Sigmoid colon (tissue), 7 donors: ENCODE data around the gene PRKAR2B. TPM values are rescaled to one million over a fixed set of nuclear protein-coding genes. Genes with fewer than 3 reads are reported as not detected.
"Not testable (repeated sequence)": the region's sequence is repeated elsewhere in the genome, so short reads cannot be mapped to it uniquely, and the experiment has no call there.

Source experiments
- DNase-seq: peaks from one replicate; pipeline ENCODE4 v3.0.0-alpha.2; 2019
- H3K27ac ChIP-seq, 4 donors: fragments of 200-600 bp; sonication (generic); one replicate each; pipeline ENCODE4 v1.5.1; 2016 to 2019; ENCODE audit warnings: mild to moderate bottlenecking in 1 of 4
- H3K27me3 ChIP-seq, 3 donors: fragments of 200-600 bp; sonication (generic); one replicate each; pipeline ENCODE4 v1.5.1; 2019; ENCODE audit warnings: mild to moderate bottlenecking in 1 of 3
- H3K36me3 ChIP-seq, 4 donors: fragments of 200-600 bp; sonication (generic); one replicate each; pipeline ENCODE4 v1.5.1; 2016 to 2019
- H3K4me1 ChIP-seq, 4 donors: fragments of 200-600 bp; sonication (generic); one replicate each; pipeline ENCODE4 v1.5.1; 2017 to 2019
- H3K4me3 ChIP-seq, 4 donors: fragments of 200-600 bp; sonication (generic); one replicate each; pipeline ENCODE4 v1.5.1; 2017 to 2019; ENCODE audit warnings: mild to moderate bottlenecking in 2 of 4, moderate library complexity in 1 of 4
- H3K9me3 ChIP-seq, 4 donors: fragments of 200-600 bp in 3 of 4; sonication (generic) in 3 of 4; one replicate each; pipeline versions ENCODE4 v1.5.1 to v1.6.1; 2013 to 2019
- EP300 ChIP-seq, 4 donors: sonication (generic); formaldehyde crosslinking; IDR thresholded peaks; one replicate each; pipeline ENCODE4 v1.6.1; 2017; ENCODE audit warnings: antibody characterized with exemption in 4 of 4
- POLR2A ChIP-seq, 2 donors: fragments of 450-650 bp; IDR thresholded peaks; one replicate each; pipeline ENCODE4 v1.6.1; 2016; ENCODE audit warnings: antibody characterized with exemption in 2 of 2, mild to moderate bottlenecking in 2 of 2, moderate library complexity in 2 of 2
- POLR2AphosphoS5 ChIP-seq, 4 donors: sonication (generic); formaldehyde crosslinking; IDR thresholded peaks; one replicate each; pipeline ENCODE4 v1.6.1; 2017; ENCODE audit warnings: antibody characterized with exemption in 4 of 4
- whole genome bisulfite sequencing, 2 donors: extraction: QIAGEN DNeasy Blood & Tissue Kit; methylation state at CpG; one replicate each; pipeline ENCODE4 v1.1.7; 2013; 5-methylcytosine and 5-hydroxymethylcytosine counted together
- intact Hi-C: fragments of 100-400 bp; cut with DNase I; formaldehyde crosslinking; loops from one replicate; pipeline ENCODE4 v1.15.1; 2023
- polyA plus RNA-seq, 3 donors: library from polyadenylated mRNA; stranded (reverse); fragments of 200-250 nt; gene quantifications; one replicate each; pipeline ENCODE4 v1.2.3, GENCODE V29; 2013
- total RNA-seq, 4 donors: library from RNA; depleted of rRNA; stranded (reverse); fragments of >200 nt; gene quantifications; one replicate each; pipeline ENCODE4 v1.1.0, GENCODE V29; 2016
- TF ChIP-seq, protein P1 (sequence below), 4 experiments: fragments of 450-650 bp in 3 of 4; fragments of 200-600 bp in 1 of 4; IDR thresholded peaks; one replicate each; pipeline ENCODE4 v1.5.1; 2016 to 2019; ENCODE audit warnings: antibody characterized with exemption in 4 of 4, mild to moderate bottlenecking in 3 of 4, moderate library complexity in 2 of 4
- donor health status: healthy with polysubstance abuse.
- donor health status: Bipolar disorder and iron deficiency.
- donor health status: healthy.

PRKAR2B gene
- total and polyA plus RNA-seq, 7 donors = 8.1 to 40.0 (median 20.2) TPM

DNA sequence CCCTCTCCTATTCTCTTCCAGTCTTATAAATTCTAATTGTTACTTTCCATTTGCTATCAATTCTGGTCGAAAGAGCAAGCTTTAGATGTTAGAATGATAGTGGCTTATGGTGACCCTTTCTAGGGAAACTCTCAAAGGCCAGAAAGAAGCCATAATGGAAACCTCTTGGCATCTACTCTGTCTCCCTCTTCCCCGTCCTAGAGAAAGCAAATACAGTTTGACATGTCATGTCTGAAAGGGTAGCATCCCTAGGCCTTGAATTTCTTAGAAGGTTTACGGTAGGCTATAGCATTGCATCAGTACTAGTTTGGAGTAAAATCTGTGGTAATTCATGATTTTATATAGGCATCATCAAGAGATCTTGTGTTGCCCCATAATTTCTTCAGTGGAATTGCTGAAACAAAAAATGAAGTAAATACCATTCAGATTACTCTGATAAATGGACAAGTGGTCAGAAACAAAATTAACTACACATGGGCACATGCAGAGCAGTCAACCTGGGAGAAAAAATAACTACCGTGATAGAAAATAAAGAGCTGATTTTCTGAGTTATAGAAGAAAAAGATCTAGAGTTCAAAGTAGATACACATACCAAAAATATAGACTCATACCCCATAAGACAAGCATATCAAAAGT lies 4.4 kb downstream of the PRKAR2B start:
- WGBS, 2 donors = 81 to 95% methylated on average over 4 of the region's 4 CpGs
- Histone ChIP-seq H3K9me3 (no peaks in the 10 kb centered on the region), H3K27me3 (no peaks in the 10 kb centered on the region), H3K27ac (no peak overlapping the region), H3K36me3 (no peaks in the 10 kb centered on the region), H3K4me3 (no peak overlapping the region), H3K4me1 (peaks cover 0 to 26% (median 20%) of the 10 kb centered on the region in 4 donors)
- no peak for TF ChIP-seq POLR2A (IDR thresholded peaks at IDR 0.05)
- TF ChIP-seq EP300 (IDR thresholded peaks at IDR 0.05) = no peak
- TF ChIP-seq, protein P1, sequence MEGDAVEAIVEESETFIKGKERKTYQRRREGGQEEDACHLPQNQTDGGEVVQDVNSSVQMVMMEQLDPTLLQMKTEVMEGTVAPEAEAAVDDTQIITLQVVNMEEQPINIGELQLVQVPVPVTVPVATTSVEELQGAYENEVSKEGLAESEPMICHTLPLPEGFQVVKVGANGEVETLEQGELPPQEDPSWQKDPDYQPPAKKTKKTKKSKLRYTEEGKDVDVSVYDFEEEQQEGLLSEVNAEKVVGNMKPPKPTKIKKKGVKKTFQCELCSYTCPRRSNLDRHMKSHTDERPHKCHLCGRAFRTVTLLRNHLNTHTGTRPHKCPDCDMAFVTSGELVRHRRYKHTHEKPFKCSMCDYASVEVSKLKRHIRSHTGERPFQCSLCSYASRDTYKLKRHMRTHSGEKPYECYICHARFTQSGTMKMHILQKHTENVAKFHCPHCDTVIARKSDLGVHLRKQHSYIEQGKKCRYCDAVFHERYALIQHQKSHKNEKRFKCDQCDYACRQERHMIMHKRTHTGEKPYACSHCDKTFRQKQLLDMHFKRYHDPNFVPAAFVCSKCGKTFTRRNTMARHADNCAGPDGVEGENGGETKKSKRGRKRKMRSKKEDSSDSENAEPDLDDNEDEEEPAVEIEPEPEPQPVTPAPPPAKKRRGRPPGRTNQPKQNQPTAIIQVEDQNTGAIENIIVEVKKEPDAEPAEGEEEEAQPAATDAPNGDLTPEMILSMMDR (IDR thresholded peaks at IDR 0.05) = no peak
- TF ChIP-seq POLR2AphosphoS5 (IDR thresholded peaks at IDR 0.05) = no peak
- no peak for DNase-seq
- intact Hi-C loops = loop anchor here (10.0 kb wide), 2 partner anchors 96 to 384 kb away; partner anchors contain the start of gene CCDC71L

DNA sequence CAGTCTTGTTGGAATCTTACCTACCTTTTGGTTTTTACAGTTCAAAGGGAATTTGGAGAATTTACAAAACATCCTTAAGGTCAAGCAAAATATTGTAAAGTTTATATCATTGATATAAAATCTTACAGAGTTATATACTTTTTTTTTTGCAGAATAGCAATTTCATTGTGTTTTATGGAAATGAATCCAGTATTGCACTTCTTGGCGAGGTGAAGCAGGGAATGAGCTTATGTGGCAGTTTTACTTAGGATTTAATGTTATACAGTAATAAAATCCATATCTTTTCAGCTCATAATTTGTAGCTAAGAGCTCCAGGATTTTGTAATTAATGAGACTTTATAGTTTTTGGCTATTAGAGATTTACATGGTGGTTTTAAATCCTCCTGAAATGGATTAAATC lies 5.0 kb downstream of the PRKAR2B start:
- H3K27me3 ChIP-seq = no peaks in the 10 kb centered on the region
- TF ChIP-seq EP300 (IDR thresholded peaks at IDR 0.05) (no peak), POLR2A (IDR thresholded peaks at IDR 0.05) (no peak), POLR2AphosphoS5 (IDR thresholded peaks at IDR 0.05) (no peak)
- TF ChIP-seq, protein P1 (IDR thresholded peaks at IDR 0.05) = no peak
- no peaks in the 10 kb centered on the region for H3K9me3 ChIP-seq
- 87 to 89% methylated on average over 1 of the region's 1 CpG for WGBS, 2 donors
- H3K4me1 ChIP-seq = peaks cover 0 to 23% (median 20%) of the 10 kb centered on the region in 4 donors
- H3K27ac ChIP-seq = no peak overlapping the region
- intact Hi-C loops = loop anchor here (10.0 kb wide), 2 partner anchors 95 to 385 kb away; partner anchors contain the start of gene CCDC71L
- no peak for DNase-seq
- no peaks in the 10 kb centered on the region for H3K36me3 ChIP-seq
- H3K4me3 ChIP-seq = no peak overlapping the region

DNA sequence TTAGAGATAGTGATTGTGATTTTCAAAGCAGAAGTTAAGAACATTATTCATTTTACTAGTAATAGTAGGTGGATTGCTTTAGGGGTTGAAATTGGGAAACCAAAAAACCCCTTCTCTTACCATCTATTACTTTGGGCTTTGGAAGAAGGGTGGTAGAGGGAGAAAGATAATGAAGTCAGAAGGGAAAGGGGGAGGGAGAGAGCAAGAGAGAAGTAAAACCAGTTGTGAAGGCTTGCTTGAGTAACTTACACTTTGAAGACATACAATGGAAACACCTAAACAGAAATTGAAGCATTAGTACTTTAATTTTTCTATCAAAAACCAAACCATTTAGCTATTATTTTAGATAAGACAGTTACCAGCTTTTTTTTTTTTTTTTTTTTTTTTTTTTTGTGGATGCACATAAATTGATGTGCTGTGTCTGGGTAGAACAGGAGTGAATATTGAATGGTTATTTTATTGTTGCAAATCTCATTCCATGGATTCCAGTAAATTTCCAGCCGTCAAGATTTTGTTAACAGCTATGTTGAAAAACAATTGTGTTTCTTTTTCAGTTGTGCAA lies 5.5 kb downstream of the PRKAR2B start:
- H3K27ac ChIP-seq = no peak overlapping the region
- 89 to 92% methylated on average over 1 of the region's 1 CpG for WGBS, 2 donors
- no peaks in the 10 kb centered on the region for H3K27me3 ChIP-seq
- intact Hi-C loops = loop anchor here (10.0 kb wide), 2 partner anchors 95 to 385 kb away; partner anchors contain the start of gene CCDC71L
- H3K9me3 ChIP-seq = no peaks in the 10 kb centered on the region
- no peaks in the 10 kb centered on the region for H3K36me3 ChIP-seq
- TF ChIP-seq, protein P1 (IDR thresholded peaks at IDR 0.05) = no peak
- TF ChIP-seq POLR2A (IDR thresholded peaks at IDR 0.05) (no peak), EP300 (IDR thresholded peaks at IDR 0.05) (no peak), POLR2AphosphoS5 (IDR thresholded peaks at IDR 0.05) (no peak)
- no peak for DNase-seq
- peaks cover 0 to 20% (median 17%) of the 10 kb centered on the region in 4 donors for H3K4me1 ChIP-seq
- H3K4me3 ChIP-seq = no peak overlapping the region

DNA sequence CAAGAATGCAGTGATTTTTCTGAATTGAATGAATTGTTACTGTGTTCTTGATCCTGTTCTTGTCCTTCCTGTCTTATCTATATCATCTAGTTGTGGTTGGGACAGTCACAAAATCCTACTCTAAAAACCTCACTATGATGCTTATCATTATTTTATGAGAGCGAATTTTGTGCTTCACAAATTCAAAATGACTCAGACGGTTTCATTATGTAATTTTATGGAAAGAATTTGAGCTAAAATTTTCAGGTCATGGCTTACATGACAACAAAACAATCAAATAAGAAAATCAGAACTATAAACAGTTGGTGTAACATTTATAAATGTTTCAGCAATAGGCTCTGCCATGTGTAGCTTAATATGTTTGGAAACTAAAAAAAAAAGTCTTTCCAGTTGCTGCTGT lies 6.9 kb downstream of the PRKAR2B start:
- no peak for DNase-seq
- Histone ChIP-seq H3K27ac (peak overlapping the region; percentile 30 to 73 (median 38)), H3K9me3 (no peaks in the 10 kb centered on the region), H3K4me1 (peaks cover 0 to 9% (median 4%) of the 10 kb centered on the region in 4 donors), H3K27me3 (no peaks in the 10 kb centered on the region), H3K4me3 (no peak overlapping the region), H3K36me3 (no peaks in the 10 kb centered on the region)
- no peak for TF ChIP-seq EP300 (IDR thresholded peaks at IDR 0.05)
- no peak for TF ChIP-seq POLR2AphosphoS5 (IDR thresholded peaks at IDR 0.05)
- no peak for TF ChIP-seq POLR2A (IDR thresholded peaks at IDR 0.05)
- TF ChIP-seq, protein P1 (IDR thresholded peaks at IDR 0.05) = no peak
- WGBS, 2 donors = 56 to 74% methylated on average over 2 of the region's 2 CpGs
- intact Hi-C loops = no loop called here

DNA sequence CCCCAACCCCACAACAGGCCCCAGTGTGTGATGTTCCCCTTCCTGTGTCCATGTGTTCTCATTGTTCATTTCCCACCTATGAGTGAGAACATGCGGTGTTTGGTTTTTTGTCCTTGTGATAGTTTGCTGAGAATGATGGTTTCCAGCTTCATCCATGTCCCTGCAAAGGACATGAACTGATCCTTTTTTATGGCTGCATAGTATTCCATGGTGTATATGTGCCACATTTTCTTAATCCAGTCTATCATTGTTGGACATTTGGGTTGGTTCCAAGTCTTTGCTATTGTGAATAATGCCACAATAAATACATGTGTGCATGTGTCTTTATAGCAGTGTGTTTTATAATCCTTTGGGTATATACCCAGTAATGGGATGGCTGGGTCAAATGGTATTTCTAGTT lies 10.5 kb downstream of the PRKAR2B start:
- H3K36me3 ChIP-seq, H3K27me3 ChIP-seq, H3K4me3 ChIP-seq, H3K27ac ChIP-seq, H3K4me1 ChIP-seq, H3K9me3 ChIP-seq, DNase-seq, intact Hi-C loops: not testable (repeated sequence)
- 100% methylated on average over 1 of the region's 1 CpG for WGBS, 2 donors

DNA sequence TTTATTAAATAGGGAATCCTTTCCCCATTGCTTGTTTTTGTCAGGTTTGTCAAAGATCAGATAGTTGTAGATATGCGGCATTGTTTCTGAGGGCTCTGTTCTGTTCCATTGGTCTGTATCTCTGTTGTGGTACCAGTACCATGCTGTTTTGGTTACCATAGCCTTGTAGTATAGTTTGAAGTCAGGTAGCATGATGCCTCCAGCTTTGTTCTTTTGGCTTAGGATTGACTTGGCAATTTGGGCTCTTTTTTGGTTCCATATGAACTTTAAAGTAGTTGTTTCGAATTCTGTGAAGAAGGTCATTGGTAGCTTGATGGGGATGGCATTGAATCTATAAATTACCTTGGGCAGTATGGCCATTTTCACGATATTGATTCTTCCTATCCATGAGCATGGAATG lies 11.6 kb downstream of the PRKAR2B start:
- H3K9me3 ChIP-seq, intact Hi-C loops, H3K4me1 ChIP-seq, DNase-seq, H3K27me3 ChIP-seq, H3K4me3 ChIP-seq, H3K27ac ChIP-seq, H3K36me3 ChIP-seq: not testable (repeated sequence)
- WGBS, 2 donors = 92 to 98% methylated on average over 3 of the region's 3 CpGs
